Thyroid gland (tissue), 4 donors: ENCODE data around the gene ELAVL4. TPM values are rescaled to one million over a fixed set of nuclear protein-coding genes. Genes with fewer than 3 reads are reported as not detected.

Experiments used
- DNase-seq, 2 donors: peaks; one replicate each; pipeline ENCODE4 v3.0.0-alpha.2; 2019
- H3K27ac ChIP-seq, 3 donors: fragments of 200-600 bp; sonication (generic); 1 replicate in 2 of 3; 2 replicates in 1 of 3; pipeline ENCODE4 v1.5.1; 2016 to 2019; ENCODE audit warnings: mild to moderate bottlenecking in 1 of 3, moderate library complexity in 1 of 3
- H3K27me3 ChIP-seq: fragments of 200-600 bp; sonication (generic); one replicate; pipeline ENCODE4 v1.5.1; 2019
- H3K36me3 ChIP-seq, 2 donors: fragments of 200-600 bp; sonication (generic); one replicate each; pipeline ENCODE4 v1.5.1; 2016 to 2019
- H3K4me1 ChIP-seq, 2 donors: fragments of 200-600 bp; sonication (generic); one replicate each; pipeline ENCODE4 v1.5.1; 2017 to 2019
- H3K4me3 ChIP-seq, 3 donors: fragments of 200-600 bp; sonication (generic); replicated peaks in 1 of 3; 1 replicate in 2 of 3; 2 replicates in 1 of 3; pipeline ENCODE4 v1.5.1; 2016; ENCODE audit warnings: mild to moderate bottlenecking in 1 of 3
- H3K9me3 ChIP-seq: fragments of 200-600 bp; sonication (generic); one replicate; pipeline ENCODE4 v1.5.1; 2017
- CTCF ChIP-seq, 6 experiments: fragments of 200-600 bp in 3 of 6; fragments of 450-650 bp in 3 of 6; sonication (generic) in 3 of 6; IDR thresholded peaks; one replicate each; pipeline ENCODE4 v1.5.1; 2016 to 2019; ENCODE audit warnings: antibody characterized with exemption in 6 of 6, mild to moderate bottlenecking in 2 of 6, inconsistent platforms in 1 of 6, moderate library complexity in 1 of 6
- POLR2A ChIP-seq, 2 donors: fragments of 450-650 bp; IDR thresholded peaks; one replicate each; pipeline ENCODE4 v1.6.1; 2017; ENCODE audit warnings: antibody characterized with exemption in 2 of 2, mild to moderate bottlenecking in 2 of 2, moderate library complexity in 1 of 2
- WGBS, 2 donors: methylation state at CpG; one replicate each; pipeline ENCODE4 v1.1.5; 2017; 5-methylcytosine and 5-hydroxymethylcytosine counted together
- intact Hi-C: fragments of 100-400 bp; cut with DNase I; formaldehyde crosslinking; loops from one replicate; pipeline ENCODE4 v1.15.1; 2023
- total RNA-seq, 4 donors: library from RNA; depleted of rRNA; stranded (reverse); fragments of >200 nt; gene quantifications; one replicate each; pipeline ENCODE4 v1.2.3, GENCODE V29; 2016

The ELAVL4 gene
- total RNA-seq, 4 donors from 2014 or later = not detected

DNA sequence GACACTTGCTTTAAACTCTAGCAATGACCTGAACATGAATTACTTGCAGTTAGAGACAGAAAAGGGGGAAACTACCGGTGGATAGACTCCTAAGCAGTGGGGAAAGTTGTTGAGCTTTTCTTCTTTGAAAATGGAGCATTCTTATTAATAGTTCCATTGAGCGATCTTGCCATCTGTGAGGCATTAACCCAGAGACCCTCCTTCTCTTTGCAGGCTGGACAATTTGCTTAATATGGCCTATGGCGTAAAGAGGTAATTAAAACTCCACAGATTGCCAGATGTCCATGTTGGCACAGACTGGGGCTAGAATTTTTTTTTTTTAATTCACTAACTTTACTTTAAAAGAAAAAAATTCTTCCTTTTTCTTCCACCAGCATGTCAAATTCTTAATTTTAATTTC, 88.5 kb downstream of the ELAVL4 start:
- DNase-seq = no peak
- 83 to 91% methylated on average over 3 of the region's 3 CpGs for WGBS, 2 donors
- Histone ChIP-seq H3K27me3 (no peaks in the 10 kb centered on the region), H3K36me3 (no peaks in the 10 kb centered on the region), H3K27ac (no peak overlapping the region), H3K9me3 (no peaks in the 10 kb centered on the region), H3K4me3 (no peak overlapping the region), H3K4me1 (no peaks in the 10 kb centered on the region)
- intact Hi-C loops = no loop called here
- TF ChIP-seq CTCF (IDR thresholded peaks at IDR 0.05) (no peak), POLR2A (IDR thresholded peaks at IDR 0.05) (no peak)

DNA sequence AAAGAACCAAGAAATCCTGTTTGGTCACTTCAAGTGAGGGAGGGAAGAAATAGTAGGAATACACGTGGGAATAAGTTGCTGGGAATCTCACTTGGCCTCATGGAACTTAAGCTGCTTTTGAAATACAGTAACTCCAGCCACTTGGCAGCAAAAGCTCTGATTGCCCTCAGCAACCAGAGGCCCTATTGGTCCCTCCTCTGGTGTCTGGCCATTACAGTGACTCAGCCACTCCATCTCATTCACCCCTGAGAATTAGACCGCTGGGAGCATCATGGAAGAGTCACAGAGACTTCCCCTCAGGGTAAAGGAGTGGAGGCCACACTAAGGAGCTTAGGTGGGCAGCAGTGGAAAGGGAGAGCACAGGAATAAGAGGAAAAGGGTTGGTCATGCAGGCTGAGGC, 99.6 kb downstream of the ELAVL4 start:
- no peak overlapping the region for H3K27ac ChIP-seq
- no peaks in the 10 kb centered on the region for H3K4me1 ChIP-seq
- intact Hi-C loops = no loop called here
- DNase-seq = no peak
- H3K27me3 ChIP-seq = no peaks in the 10 kb centered on the region
- TF ChIP-seq POLR2A (IDR thresholded peaks at IDR 0.05) = no peak
- no peak for TF ChIP-seq CTCF (IDR thresholded peaks at IDR 0.05)
- no peak overlapping the region for H3K4me3 ChIP-seq
- 65 to 73% methylated on average over 2 of the region's 2 CpGs for WGBS, 2 donors
- no peaks in the 10 kb centered on the region for H3K36me3 ChIP-seq
- no peaks in the 10 kb centered on the region for H3K9me3 ChIP-seq

GRCh38 chr1:50208756-50209155, 100.0 kb downstream of the ELAVL4 start:
- WGBS, 2 donors = 64 to 88% methylated on average over 1 of the region's 1 CpG
- Histone ChIP-seq H3K4me3 (no peak overlapping the region), H3K9me3 (no peaks in the 10 kb centered on the region), H3K4me1 (no peaks in the 10 kb centered on the region), H3K27ac (no peak overlapping the region), H3K27me3 (no peaks in the 10 kb centered on the region), H3K36me3 (no peaks in the 10 kb centered on the region)
- intact Hi-C loops = no loop called here
- no peak for DNase-seq
- TF ChIP-seq CTCF (IDR thresholded peaks at IDR 0.05) = no peak
- TF ChIP-seq POLR2A (IDR thresholded peaks at IDR 0.05) = no peak

GRCh38 chr1:50209749-50210148, 101.0 kb downstream of the ELAVL4 start:
- no peaks in the 10 kb centered on the region for H3K27me3 ChIP-seq
- H3K4me3 ChIP-seq = no peak overlapping the region
- 64 to 65% methylated on average over 1 of the region's 1 CpG for WGBS, 2 donors
- DNase-seq = no peak
- H3K4me1 ChIP-seq = no peaks in the 10 kb centered on the region
- intact Hi-C loops = no loop called here
- H3K9me3 ChIP-seq = no peaks in the 10 kb centered on the region
- H3K36me3 ChIP-seq = no peaks in the 10 kb centered on the region
- H3K27ac ChIP-seq = no peak overlapping the region
- TF ChIP-seq POLR2A (IDR thresholded peaks at IDR 0.05) = no peak
- TF ChIP-seq CTCF (IDR thresholded peaks at IDR 0.05) = no peak

- H3K4me3 ChIP-seq = no peak overlapping the region
- no peak for TF ChIP-seq POLR2A (IDR thresholded peaks at IDR 0.05)
- TF ChIP-seq CTCF (IDR thresholded peaks at IDR 0.05) = no peak
- H3K27ac ChIP-seq = no peak overlapping the region
- no peaks in the 10 kb centered on the region for H3K36me3 ChIP-seq
- intact Hi-C loops = no loop called here
- DNase-seq = no peak
- no peaks in the 10 kb centered on the region for H3K4me1 ChIP-seq
- 75 to 83% methylated on average over 3 of the region's 3 CpGs for WGBS, 2 donors
- H3K9me3 ChIP-seq = no peaks in the 10 kb centered on the region
- no peaks in the 10 kb centered on the region for H3K27me3 ChIP-seq
These were observed 104.8 kb downstream of the ELAVL4 start for GRCh38 chr1:50213505-50213904.
